IPS-NIHi7 (cell line): ENCODE results near the gene AK2.
A peak's percentile ranks its signal among the peaks of the same experiment; 100 is the strongest.

ENCODE experiments used
- DNase-seq: peaks from one replicate; pipeline ENCODE4 v3.0.0; 2012; ENCODE audit warnings: mixed read lengths; ENCODE audit errors: extremely low spot score

The AK2 gene

DNA sequence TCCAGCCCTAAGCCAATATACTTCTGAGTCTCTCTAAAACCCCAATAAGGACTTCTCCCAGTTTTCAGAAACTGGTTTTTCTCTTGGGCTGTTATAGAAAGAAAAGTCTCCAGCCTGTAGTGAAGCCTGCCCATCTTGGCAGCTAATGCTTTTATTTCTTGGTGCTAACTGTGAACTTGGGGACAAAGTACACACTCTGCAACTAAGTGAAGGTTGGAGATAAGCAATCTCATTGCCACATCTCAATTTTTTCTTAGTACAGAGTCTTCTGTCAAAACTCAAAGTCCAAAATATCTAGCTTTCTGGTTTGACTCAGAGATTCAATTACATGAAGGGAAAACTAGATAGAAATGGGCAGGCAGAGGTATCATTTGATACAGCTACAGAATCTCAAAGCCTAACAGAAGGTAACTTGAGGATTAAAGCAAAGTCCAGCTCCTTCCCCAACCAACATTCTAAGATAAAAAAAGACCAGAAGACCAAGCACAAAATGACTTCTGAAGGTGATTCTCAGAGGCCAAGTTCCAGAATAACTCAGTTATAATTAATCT lies 14.0 kb downstream of the AK2 start:
- DNase-seq: no peak

DNA sequence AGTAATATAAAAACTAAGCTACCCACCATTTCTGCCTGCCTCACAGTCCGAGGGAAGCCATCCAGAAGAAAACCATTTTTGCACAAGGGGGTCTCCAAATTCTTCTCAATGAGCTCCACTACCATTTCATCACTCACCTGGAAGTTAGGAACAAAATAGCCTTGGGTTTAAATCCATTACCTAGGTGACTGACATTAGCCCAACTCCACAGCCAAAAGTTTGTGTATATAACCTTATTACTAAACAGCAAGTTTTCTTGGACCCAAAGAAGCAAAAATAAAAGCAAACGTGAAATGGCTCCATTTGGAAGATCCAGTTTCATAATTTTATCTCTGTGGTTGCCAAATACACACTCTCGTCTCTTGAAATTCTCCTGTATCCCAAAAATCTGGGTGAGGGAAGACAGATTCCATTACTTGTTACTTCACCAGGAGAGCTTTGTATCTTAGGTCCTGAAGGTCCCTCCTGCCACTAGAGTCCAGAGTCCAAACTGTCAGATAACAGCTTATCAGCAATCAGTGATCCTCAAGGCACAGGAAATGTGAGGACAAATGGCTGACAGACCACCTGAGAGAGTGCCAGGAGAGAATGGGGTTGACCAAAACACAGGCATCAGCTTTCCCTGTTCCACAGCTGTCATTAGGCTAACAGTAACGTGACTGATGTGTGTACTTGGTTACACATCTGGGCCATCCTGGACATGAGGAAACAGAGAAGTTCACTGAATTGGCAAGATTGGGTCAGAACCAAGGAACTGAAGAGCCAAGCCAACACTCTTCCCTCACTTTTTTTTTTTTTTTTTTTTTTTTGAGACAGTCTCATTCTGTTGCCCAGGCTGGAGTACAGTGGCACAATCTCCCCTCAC lies 14.9 kb downstream of the AK2 start:
- no peak for DNase-seq

- no peak for DNase-seq
Observed at GRCh38 chr1:33018112-33018511, 18.6 kb downstream of the AK2 start.

- DNase-seq: no peak
Observed at GRCh38 chr1:33017175-33017574, 19.5 kb downstream of the AK2 start.

DNA sequence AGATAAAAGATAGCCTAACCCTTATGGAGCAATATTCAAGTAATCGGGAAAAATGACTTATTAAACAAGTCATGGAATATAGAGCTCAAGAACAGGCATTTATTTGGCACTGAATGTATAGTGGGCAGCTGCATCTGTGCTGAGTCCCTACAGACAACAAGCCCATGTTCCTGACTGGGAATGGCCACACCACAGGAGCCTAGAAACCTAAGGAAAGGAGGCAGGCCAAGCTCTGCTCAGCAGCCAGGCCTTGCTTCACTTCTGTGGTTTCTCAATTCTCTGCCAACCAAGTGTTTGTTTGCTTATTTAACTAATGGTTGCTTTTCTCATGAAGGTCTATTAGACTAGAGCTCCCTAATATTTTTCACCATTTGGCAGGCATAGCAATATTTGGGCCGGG lies 21.5 kb downstream of the AK2 start:
- no peak for DNase-seq

GRCh38 chr1:33014464-33015163 lies 22.1 kb downstream of the AK2 start:
- DNase-seq: no peak

- no peak for DNase-seq
Observed at GRCh38 chr1:33013791-33014190, 22.9 kb downstream of the AK2 start.

DNA sequence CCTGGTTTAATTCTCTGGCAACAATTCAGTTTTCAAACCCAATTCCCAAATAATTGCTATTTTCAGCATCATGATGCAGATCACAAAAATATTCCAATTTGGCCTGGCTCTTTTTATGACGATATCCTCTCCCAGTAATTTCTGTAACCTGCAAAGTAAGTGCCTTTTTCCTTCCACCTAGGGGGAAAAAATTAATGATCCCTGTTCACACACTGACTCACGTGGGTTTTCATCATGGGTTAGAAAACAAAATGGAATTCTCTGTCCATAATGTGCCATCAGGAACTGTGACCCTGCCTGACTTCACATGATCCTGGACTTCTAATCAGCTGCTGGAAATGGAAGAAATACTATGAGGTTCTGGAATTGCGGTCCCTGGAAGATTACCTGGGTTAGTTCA lies 24.5 kb downstream of the AK2 start:
- DNase-seq: no peak

- no peak for DNase-seq
Observed at GRCh38 chr1:33010932-33011731, 25.6 kb downstream of the AK2 start.

DNA sequence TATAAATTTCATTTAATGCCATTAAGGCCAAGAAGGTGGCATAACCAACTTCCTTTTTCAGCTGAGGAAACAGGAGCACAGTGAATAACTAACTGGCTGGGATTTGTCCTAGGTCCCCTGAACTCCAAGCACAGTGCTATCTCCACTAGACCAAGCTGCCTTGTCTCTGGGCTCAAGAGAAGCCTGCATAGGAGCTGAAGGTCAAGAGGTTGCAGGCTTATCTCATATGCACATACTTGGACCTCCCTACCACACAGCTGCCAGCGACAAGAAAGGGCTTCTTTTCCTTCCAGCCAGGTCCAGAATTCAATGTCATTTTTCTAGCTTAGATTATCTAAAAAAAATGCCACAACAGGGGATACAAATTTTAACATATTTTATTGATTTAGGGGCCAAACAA lies 27.1 kb downstream of the AK2 start:
- DNase-seq: no peak

- DNase-seq: no peak
Observed at GRCh38 chr1:33008051-33008914, 28.4 kb downstream of the AK2 start.

DNA sequence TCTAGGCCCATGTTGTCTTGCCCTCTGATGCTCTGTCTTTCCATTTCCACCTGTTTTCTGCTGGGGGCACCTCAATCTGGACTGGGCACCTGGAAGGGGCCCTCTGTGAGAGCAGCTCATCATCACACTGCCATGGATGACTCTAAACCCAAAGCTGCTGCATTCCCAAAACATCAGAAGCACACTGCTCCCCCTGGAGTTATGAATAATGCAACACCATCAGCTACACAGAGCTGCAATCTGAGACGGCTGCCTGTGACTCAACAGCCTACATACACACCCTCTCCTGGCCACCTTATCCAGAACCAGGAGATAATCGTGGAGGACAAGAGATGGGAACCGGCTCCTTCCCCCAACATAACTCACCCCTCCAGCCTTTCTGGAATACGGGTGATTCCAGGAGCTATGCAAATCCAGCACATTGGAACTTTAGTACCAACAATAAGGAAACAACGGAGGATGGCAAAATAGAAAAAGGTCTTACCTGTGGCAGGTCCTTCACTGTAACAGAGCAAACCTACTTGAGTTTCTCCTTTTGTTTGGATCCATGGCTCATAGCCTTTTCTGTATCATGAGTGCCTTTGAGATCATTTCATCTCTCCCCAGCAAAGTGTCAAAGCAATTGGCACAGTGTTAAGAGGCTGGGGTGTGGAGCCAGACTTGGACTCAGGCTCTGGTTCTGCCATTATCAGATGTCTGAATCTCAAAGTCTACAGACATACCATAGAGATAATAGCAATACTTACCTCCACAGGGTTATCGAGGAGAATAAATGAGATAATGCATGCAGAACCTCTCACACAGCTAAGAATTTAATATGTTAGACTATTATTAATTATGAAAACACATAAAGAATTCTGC lies 29.3 kb downstream of the AK2 start:
- DNase-seq: peak; percentile 61

- DNase-seq: no peak
Observed at GRCh38 chr1:33005838-33006421, 30.8 kb downstream of the AK2 start.

- DNase-seq: no peak
Observed at GRCh38 chr1:33005117-33005837, 31.4 kb downstream of the AK2 start.

- no peak for DNase-seq
Observed at GRCh38 chr1:33004613-33005012, 32.1 kb downstream of the AK2 start.

DNA sequence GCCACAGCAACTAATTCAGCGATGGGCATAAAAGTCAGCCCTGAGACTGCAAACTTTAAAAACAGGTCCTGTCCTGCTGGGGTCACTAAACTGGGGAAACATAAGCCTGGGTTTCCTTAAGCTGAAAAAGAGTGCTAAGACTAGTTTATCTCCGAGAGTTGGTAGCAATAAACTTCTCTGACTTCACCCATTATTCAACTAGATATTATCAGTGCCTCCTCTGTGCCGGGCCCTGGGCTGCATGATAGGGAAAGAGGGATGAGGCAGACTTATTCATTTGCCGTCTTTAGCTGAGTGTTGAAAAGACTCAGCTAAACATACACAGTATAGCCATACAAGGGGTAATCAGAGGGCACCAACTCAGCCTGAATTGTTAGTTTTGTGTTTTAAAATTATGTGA lies 33.0 kb downstream of the AK2 start:
- no peak for DNase-seq

DNA sequence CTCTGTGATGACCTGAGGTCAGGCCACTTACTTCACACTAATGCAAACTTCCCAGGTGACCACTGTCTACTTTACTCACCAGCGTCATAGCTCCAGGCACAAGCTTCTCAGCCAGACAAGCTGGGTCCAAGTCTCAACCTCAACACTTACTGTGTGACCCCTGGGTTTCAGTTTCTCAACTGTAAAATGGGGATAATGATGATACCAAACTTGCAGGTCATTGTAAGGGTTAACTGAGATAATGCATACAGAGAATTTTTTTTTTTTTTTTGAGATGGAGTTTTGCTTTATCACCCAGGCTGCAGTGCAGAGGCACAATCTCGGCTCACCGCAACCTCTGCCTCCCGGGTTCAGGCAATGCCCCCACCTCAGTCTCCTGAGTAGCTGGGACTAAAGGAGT lies 34.7 kb downstream of the AK2 start:
- no peak for DNase-seq

- DNase-seq: no peak
Observed at GRCh38 chr1:33001282-33001681, 35.4 kb downstream of the AK2 start.

GRCh38 chr1:33000427-33001026 lies 36.2 kb downstream of the AK2 start:
- DNase-seq: no peak
